Superior temporal gyrus (tissue), 1 donor: ENCODE data around the gene CEP112.

Experiments used
- DNase-seq: peaks from one replicate; pipeline ENCODE4 v3.0.0-alpha.2; 2016; ENCODE audit errors: extremely low spot score

The CEP112 gene

GRCh38 chr17:65599650-65600049, 592.3 kb downstream of the CEP112 start:
- no peak for DNase-seq

GRCh38 chr17:65598746-65599145, 593.2 kb downstream of the CEP112 start:
- DNase-seq: no peak

GRCh38 chr17:65595071-65595656, 596.8 kb downstream of the CEP112 start:
- no peak for DNase-seq

DNA sequence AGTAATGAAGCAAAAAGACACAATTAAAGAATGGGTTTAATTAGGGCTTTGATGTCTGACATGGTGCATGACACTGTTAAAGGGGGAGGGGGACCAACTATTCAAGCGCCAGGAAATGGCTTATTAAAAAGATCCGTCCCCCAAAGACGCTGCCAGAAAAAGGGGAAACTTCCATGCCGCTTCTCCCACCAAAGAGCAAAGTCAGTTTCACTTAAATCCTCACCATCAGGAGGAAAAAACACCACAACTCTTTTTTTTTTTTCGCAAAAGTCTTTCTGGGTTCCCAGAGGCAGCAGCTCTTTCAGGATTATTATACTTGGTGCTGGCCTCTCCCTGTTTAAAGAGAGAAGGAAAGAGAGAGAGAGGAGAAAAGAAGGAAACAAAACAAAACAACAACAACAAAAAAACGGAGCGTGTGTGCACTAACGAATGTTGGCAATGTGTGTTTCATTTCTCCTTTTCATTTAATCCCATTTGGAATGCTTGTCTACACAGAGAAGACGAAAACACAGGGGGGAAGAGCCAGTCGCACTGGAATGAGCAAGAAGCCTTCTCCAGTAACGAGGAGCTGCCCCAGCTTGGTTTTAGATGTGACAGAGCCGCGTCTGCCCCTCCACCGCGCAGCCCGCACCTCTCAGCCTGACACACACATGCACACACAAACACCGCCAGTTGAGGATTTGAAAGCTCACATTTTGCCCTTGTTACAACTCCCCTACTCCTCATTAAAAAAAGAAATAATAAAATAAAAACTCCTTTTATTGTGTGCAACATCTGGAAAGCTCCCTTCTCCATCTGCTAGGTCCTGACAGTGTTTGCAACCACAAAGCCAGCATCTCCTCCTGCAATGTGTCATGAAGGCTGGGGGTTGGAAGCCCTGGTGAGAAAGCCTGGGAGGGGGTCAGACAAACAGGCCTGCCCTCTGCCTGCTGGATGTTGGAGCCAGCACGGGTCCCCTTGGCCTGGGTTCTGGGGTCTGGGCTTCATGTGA, 597.8 kb downstream of the CEP112 start:
- DNase-seq: no peak

- no peak for DNase-seq
Observed at GRCh38 chr17:65593092-65593854, 598.7 kb downstream of the CEP112 start.

- DNase-seq: no peak
Observed at GRCh38 chr17:65592125-65592965, 599.6 kb downstream of the CEP112 start.

DNA sequence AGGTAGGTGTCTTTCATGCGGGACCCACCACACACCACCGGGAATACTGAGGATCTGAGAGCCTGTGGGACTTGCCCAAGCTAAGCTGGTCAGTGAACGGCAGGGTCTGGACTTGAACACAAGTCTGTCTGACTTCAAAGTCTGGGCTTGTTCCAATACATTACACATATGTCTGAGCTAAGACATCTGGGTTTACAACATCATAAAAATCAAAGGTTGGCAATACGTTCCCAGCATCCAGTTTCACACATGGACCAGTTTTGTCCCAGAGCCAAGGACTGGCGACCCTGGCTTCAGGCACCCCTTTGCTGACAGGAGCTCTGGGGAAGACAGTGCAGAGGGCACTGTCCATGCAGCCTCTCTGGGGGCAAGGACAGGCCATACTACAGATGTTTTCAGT, 602.6 kb downstream of the CEP112 start:
- no peak for DNase-seq

- no peak for DNase-seq
Observed at GRCh38 chr17:65588181-65588808, 603.6 kb downstream of the CEP112 start.

DNA sequence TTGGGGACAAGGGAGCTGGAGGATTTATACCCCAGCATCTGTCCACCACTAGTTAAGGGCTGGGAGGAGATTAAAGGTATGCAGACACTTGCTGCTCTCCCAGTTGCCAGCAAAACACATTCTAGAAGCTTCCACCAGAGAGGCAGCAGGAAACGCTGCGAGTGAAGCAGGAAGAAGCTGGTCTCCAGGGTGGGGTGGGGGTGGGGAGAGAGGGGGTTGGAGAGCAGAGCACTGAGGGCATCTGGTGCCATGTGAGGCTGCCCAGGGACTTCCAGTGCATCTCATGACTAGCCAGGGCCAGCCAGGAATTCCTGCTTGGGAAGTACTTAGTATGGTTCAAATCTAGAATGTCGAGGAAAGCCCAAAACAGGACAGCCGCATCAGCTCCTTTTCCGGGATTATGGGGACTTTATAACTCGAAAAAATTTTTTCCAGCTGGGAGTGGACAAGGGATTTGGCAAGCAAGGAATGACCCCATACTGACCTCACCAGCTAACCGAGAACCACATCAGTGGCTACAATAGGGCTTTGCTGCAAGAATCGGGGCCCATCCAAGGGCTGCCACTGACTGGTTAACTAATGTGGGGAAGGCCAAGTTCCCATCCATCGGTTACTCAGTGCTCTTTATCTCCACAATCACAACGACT, 604.3 kb downstream of the CEP112 start:
- DNase-seq: no peak

- no peak for DNase-seq
Observed at GRCh38 chr17:65586899-65587298, 605.0 kb downstream of the CEP112 start.
